Measurements from ENCODE around the gene ITPK1.

ITPK1 gene

GRCh38 chr14:93045211-93045674 lies 70.5 kb downstream of the ITPK1 start:
- peak in 1 of 56 donors; percentile 27 for DNase-seq

GRCh38 chr14:93044556-93044955 lies 71.2 kb downstream of the ITPK1 start:
- no peak for DNase-seq

GRCh38 chr14:93044121-93044520 lies 71.6 kb downstream of the ITPK1 start:
- no peak for DNase-seq

- no peak for DNase-seq
These were observed 72.5 kb downstream of the ITPK1 start for GRCh38 chr14:93042968-93043940.

GRCh38 chr14:93041830-93042229 lies 73.9 kb downstream of the ITPK1 start:
- no peak for DNase-seq

- DNase-seq: no peak
These were observed 74.7 kb downstream of the ITPK1 start for GRCh38 chr14:93040982-93041381.

GRCh38 chr14:93040443-93040842 lies 75.3 kb downstream of the ITPK1 start:
- DNase-seq: peak in 33 of 56 donors; percentile 26 to 65 (median 47)

GRCh38 chr14:93039649-93040315 lies 75.9 kb downstream of the ITPK1 start:
- DNase-seq: peak in 5 of 56 donors; percentile 18 to 53 (median 29)

- DNase-seq: no peak
These were observed 78.4 kb downstream of the ITPK1 start for GRCh38 chr14:93037351-93037750.

GRCh38 chr14:93036652-93037345 lies 78.9 kb downstream of the ITPK1 start:
- peak in 54 of 56 donors; percentile 32 to 99 (median 90) for DNase-seq

GRCh38 chr14:93035917-93036651 lies 79.6 kb downstream of the ITPK1 start:
- DNase-seq: peak in 52 of 56 donors; percentile 43 to 99 (median 92)

- DNase-seq: no peak
These were observed 80.2 kb downstream of the ITPK1 start for GRCh38 chr14:93035585-93035916.

- DNase-seq: no peak
These were observed 81.1 kb downstream of the ITPK1 start for GRCh38 chr14:93034671-93034994.

GRCh38 chr14:93033983-93034670 lies 81.6 kb downstream of the ITPK1 start:
- peak in 44 of 56 donors; percentile 19 to 79 (median 46) for DNase-seq

- peak in 3 of 56 donors; percentile 22 to 37 (median 26) for DNase-seq
These were observed 82.4 kb downstream of the ITPK1 start for GRCh38 chr14:93033084-93033982.

GRCh38 chr14:93032421-93032936 lies 83.2 kb downstream of the ITPK1 start:
- no peak for DNase-seq

- no peak for DNase-seq
These were observed 84.0 kb downstream of the ITPK1 start for GRCh38 chr14:93031505-93032315.

- DNase-seq: no peak
These were observed 85.0 kb downstream of the ITPK1 start for GRCh38 chr14:93030761-93031160.

Data from nucleus accumbens (tissue), 56 donors.